Gastroesophageal sphincter (tissue), 3 donors: Measurements from ENCODE around the gene RARRES1.

Experiments used
- POLR2A ChIP-seq, 2 donors: fragments of 450-650 bp; IDR thresholded peaks; one replicate each; pipeline ENCODE4 v1.6.1; 2017; ENCODE audit warnings: antibody characterized with exemption in 2 of 2, mild to moderate bottlenecking in 2 of 2, moderate library complexity in 1 of 2
- TF ChIP-seq, protein P1 (sequence below), 4 experiments: fragments of 200-600 bp in 2 of 4; fragments of 450-650 bp in 2 of 4; sonication (generic) in 1 of 4; IDR thresholded peaks; one replicate each; pipeline ENCODE4 v1.5.1; 2017 to 2019; ENCODE audit warnings: antibody characterized with exemption in 4 of 4, mild to moderate bottlenecking in 2 of 4, moderate library complexity in 2 of 4

DNA sequence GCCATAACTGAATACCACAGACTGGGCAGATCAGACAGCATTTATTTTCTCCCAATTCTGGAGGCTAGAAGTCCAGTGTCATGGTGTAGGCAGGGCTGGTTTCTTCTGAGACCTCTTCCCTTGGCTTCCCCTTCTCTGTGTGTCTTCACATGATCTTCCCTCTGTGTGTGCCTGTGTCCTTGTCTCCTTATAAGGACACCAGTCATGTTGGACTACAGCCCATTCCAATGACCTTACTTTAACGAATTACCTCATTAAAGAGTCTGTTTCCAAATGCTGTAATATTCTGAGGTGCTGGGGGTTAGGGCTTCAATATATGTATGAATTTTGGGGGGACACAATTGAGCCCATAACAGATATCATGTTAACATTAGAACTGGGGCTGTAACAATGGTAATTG, 13.3 kb upstream of the RARRES1 start:
- TF ChIP-seq, protein P1, sequence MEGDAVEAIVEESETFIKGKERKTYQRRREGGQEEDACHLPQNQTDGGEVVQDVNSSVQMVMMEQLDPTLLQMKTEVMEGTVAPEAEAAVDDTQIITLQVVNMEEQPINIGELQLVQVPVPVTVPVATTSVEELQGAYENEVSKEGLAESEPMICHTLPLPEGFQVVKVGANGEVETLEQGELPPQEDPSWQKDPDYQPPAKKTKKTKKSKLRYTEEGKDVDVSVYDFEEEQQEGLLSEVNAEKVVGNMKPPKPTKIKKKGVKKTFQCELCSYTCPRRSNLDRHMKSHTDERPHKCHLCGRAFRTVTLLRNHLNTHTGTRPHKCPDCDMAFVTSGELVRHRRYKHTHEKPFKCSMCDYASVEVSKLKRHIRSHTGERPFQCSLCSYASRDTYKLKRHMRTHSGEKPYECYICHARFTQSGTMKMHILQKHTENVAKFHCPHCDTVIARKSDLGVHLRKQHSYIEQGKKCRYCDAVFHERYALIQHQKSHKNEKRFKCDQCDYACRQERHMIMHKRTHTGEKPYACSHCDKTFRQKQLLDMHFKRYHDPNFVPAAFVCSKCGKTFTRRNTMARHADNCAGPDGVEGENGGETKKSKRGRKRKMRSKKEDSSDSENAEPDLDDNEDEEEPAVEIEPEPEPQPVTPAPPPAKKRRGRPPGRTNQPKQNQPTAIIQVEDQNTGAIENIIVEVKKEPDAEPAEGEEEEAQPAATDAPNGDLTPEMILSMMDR (IDR thresholded peaks at IDR 0.05), result no peak
- TF ChIP-seq POLR2A (IDR thresholded peaks at IDR 0.05), result no peak
